Activated CD4-positive, alpha-beta T cell treated with anti-CD3 and anti-CD28 coated beads, Interleukin-2, amount 10 ng/mL, durations not matched to agents 7 days and 5 days (primary cell): ENCODE measurements around the gene KRT7. TPM values are rescaled to one million over a fixed set of nuclear protein-coding genes. Genes with fewer than 3 reads are reported as not detected.

Experiments
- CTCF ChIA-PET: fragments of 350-600 bp; sonication (Branson Sonifier 250); formaldehyde crosslinking; loops from one replicate; lab custom pipeline; 2021; ENCODE audit warnings: antibody characterized with exemption; lab: Charles Lee
- POLR2A ChIA-PET: fragments of 350-600 bp; sonication (Branson Sonifier 250); formaldehyde crosslinking; loops from one replicate; lab custom pipeline; 2021; ENCODE audit warnings: antibody characterized with exemption; lab: Charles Lee
- DNase-seq: peaks from one replicate; pipeline ENCODE4 v3.0.0-alpha.2; 2020
- H3K27ac Mint-ChIP-seq: one replicate; pipeline ENCODE4 v1.8.0; 2021; ENCODE audit warnings: mild to moderate bottlenecking, moderate library complexity, mixed read lengths
- H3K27me3 Mint-ChIP-seq: one replicate; pipeline ENCODE4 v1.8.0; 2021; ENCODE audit warnings: mixed read lengths
- H3K36me3 Mint-ChIP-seq: one replicate; pipeline ENCODE4 v1.8.0; 2021; ENCODE audit warnings: low read depth, mixed read lengths
- H3K4me1 Mint-ChIP-seq: one replicate; pipeline ENCODE4 v1.8.0; 2021; ENCODE audit warnings: mixed read lengths
- H3K4me3 Mint-ChIP-seq: one replicate; pipeline ENCODE4 v1.8.0; 2021; ENCODE audit warnings: mild to moderate bottlenecking, moderate library complexity, mixed read lengths
- H3K9me3 Mint-ChIP-seq: one replicate; pipeline ENCODE4 v1.8.0; 2021; ENCODE audit warnings: mixed read lengths
- total RNA-seq, 2 experiments: library from RNA; stranded (reverse); gene quantifications; one replicate each; pipeline ENCODE4 v1.2.3, GENCODE V29; 2021

KRT7 gene
- total RNA-seq, 2 experiments from 2014 or later: 2.2 to 2.5 TPM

GRCh38 chr12:52202361-52203078, 30.5 kb upstream of the KRT7 start:
- no peaks in the 10 kb centered on the region for H3K9me3 Mint-ChIP-seq
- H3K4me1 Mint-ChIP-seq: no peaks in the 10 kb centered on the region
- DNase-seq: no peak
- ChIA-PET CTCF (no interaction called here), POLR2A (no interaction called here)
- peaks cover 7% of the 10 kb centered on the region for H3K27me3 Mint-ChIP-seq
- no peak overlapping the region for H3K27ac Mint-ChIP-seq
- H3K4me3 Mint-ChIP-seq: no peak overlapping the region
- no peaks in the 10 kb centered on the region for H3K36me3 Mint-ChIP-seq

GRCh38 chr12:52203079-52203921, 29.7 kb upstream of the KRT7 start:
- H3K27ac Mint-ChIP-seq: no peak overlapping the region
- no peak overlapping the region for H3K4me3 Mint-ChIP-seq
- ChIA-PET POLR2A (no interaction called here), CTCF (no interaction called here)
- H3K9me3 Mint-ChIP-seq: no peaks in the 10 kb centered on the region
- peaks cover 8% of the 10 kb centered on the region for H3K27me3 Mint-ChIP-seq
- H3K4me1 Mint-ChIP-seq: no peaks in the 10 kb centered on the region
- no peaks in the 10 kb centered on the region for H3K36me3 Mint-ChIP-seq
- no peak for DNase-seq

GRCh38 chr12:52204095-52204930, 28.7 kb upstream of the KRT7 start:
- DNase-seq: no peak
- Mint-ChIP-seq H3K27ac (no peak overlapping the region), H3K27me3 (peaks cover 14% of the 10 kb centered on the region), H3K36me3 (no peaks in the 10 kb centered on the region), H3K4me1 (no peaks in the 10 kb centered on the region), H3K9me3 (no peaks in the 10 kb centered on the region), H3K4me3 (no peak overlapping the region)
- CTCF ChIA-PET: no interaction called here
- POLR2A ChIA-PET: no interaction called here

- POLR2A ChIA-PET: no interaction called here
- Mint-ChIP-seq H3K27me3 (peaks cover 20% of the 10 kb centered on the region), H3K27ac (no peak overlapping the region), H3K36me3 (no peaks in the 10 kb centered on the region), H3K4me1 (no peaks in the 10 kb centered on the region), H3K9me3 (no peaks in the 10 kb centered on the region), H3K4me3 (no peak overlapping the region)
- DNase-seq: no peak
- CTCF ChIA-PET: no interaction called here
Observed at GRCh38 chr12:52204931-52205505, 28.0 kb upstream of the KRT7 start.

GRCh38 chr12:52205612-52206303, 27.3 kb upstream of the KRT7 start:
- Mint-ChIP-seq H3K9me3 (no peaks in the 10 kb centered on the region), H3K4me3 (no peak overlapping the region), H3K27ac (no peak overlapping the region), H3K36me3 (no peaks in the 10 kb centered on the region), H3K4me1 (no peaks in the 10 kb centered on the region), H3K27me3 (peaks cover 20% of the 10 kb centered on the region)
- DNase-seq: no peak
- POLR2A ChIA-PET: no interaction called here
- CTCF ChIA-PET: no interaction called here

GRCh38 chr12:52206304-52207040, 26.6 kb upstream of the KRT7 start:
- Mint-ChIP-seq H3K27ac (no peak overlapping the region), H3K4me1 (no peaks in the 10 kb centered on the region), H3K36me3 (no peaks in the 10 kb centered on the region), H3K4me3 (no peak overlapping the region), H3K9me3 (no peaks in the 10 kb centered on the region), H3K27me3 (peaks cover 20% of the 10 kb centered on the region)
- ChIA-PET POLR2A (no interaction called here), CTCF (interaction anchor here (1.3 kb wide), 1 partner anchor 50 kb away, joined by 3 read pairs; no protein-coding TSS in a partner anchor)
- no peak for DNase-seq

GRCh38 chr12:52207106-52207505, 25.9 kb upstream of the KRT7 start:
- Mint-ChIP-seq H3K27me3 (peaks cover 20% of the 10 kb centered on the region), H3K4me3 (no peak overlapping the region), H3K36me3 (no peaks in the 10 kb centered on the region), H3K9me3 (no peaks in the 10 kb centered on the region), H3K27ac (no peak overlapping the region), H3K4me1 (no peaks in the 10 kb centered on the region)
- DNase-seq: no peak
- CTCF ChIA-PET: interaction anchor here (1.3 kb wide), 1 partner anchor 50 kb away, joined by 3 read pairs; no protein-coding TSS in a partner anchor
- POLR2A ChIA-PET: no interaction called here

- H3K4me1 Mint-ChIP-seq: no peaks in the 10 kb centered on the region
- ChIA-PET POLR2A (no interaction called here), CTCF (interaction anchor here (1.3 kb wide), 1 partner anchor 51 kb away, joined by 3 read pairs; no protein-coding TSS in a partner anchor)
- H3K9me3 Mint-ChIP-seq: no peaks in the 10 kb centered on the region
- H3K27me3 Mint-ChIP-seq: peaks cover 17% of the 10 kb centered on the region
- H3K36me3 Mint-ChIP-seq: no peaks in the 10 kb centered on the region
- H3K27ac Mint-ChIP-seq: no peak overlapping the region
- H3K4me3 Mint-ChIP-seq: no peak overlapping the region
- DNase-seq: no peak
Observed at GRCh38 chr12:52207895-52208294, 25.1 kb upstream of the KRT7 start.

GRCh38 chr12:52208424-52209165, 24.4 kb upstream of the KRT7 start:
- Mint-ChIP-seq H3K36me3 (no peaks in the 10 kb centered on the region), H3K27ac (no peak overlapping the region), H3K4me1 (no peaks in the 10 kb centered on the region), H3K4me3 (no peak overlapping the region), H3K27me3 (peaks cover 13% of the 10 kb centered on the region), H3K9me3 (no peaks in the 10 kb centered on the region)
- POLR2A ChIA-PET: no interaction called here
- DNase-seq: no peak
- CTCF ChIA-PET: no interaction called here

GRCh38 chr12:52209321-52209720, 23.7 kb upstream of the KRT7 start:
- no peaks in the 10 kb centered on the region for H3K36me3 Mint-ChIP-seq
- no peak overlapping the region for H3K27ac Mint-ChIP-seq
- no peak overlapping the region for H3K4me3 Mint-ChIP-seq
- POLR2A ChIA-PET: no interaction called here
- H3K9me3 Mint-ChIP-seq: no peaks in the 10 kb centered on the region
- H3K27me3 Mint-ChIP-seq: peaks cover 15% of the 10 kb centered on the region
- H3K4me1 Mint-ChIP-seq: no peaks in the 10 kb centered on the region
- CTCF ChIA-PET: interaction anchor here (0.6 kb wide), 1 partner anchor 1587 kb away, joined by 3 read pairs; no protein-coding TSS in a partner anchor
- no peak for DNase-seq
